NB4 (cell line): ENCODE results near the gene GPR78.

Experiments used
- DNase-seq: peaks from one replicate; pipeline ENCODE4 v3.0.0; 2010; ENCODE audit warnings: low read depth
- H3K4me3 ChIP-seq: one replicate; pipeline ENCODE4 v1.5.1; 2011; ENCODE audit warnings: mild to moderate bottlenecking, low read depth, low read length, moderate library complexity
- MYC ChIP-seq: IDR thresholded peaks from 2 replicates; pipeline ENCODE4 v1.6.1; 2011; ENCODE audit warnings: low read depth, low read length
- POLR2A ChIP-seq: IDR thresholded peaks from 2 replicates; pipeline ENCODE4 v1.6.1; 2011; ENCODE audit warnings: mild to moderate bottlenecking; ENCODE audit not compliant: insufficient read length; ENCODE audit errors: extremely low read depth
- TF ChIP-seq, protein P1 (sequence below): IDR thresholded peaks from one replicate; pipeline ENCODE4 v1.5.1; 2012; ENCODE audit warnings: low read depth, low read length
- TF ChIP-seq, protein P2 (sequence below): IDR thresholded peaks from 2 replicates; pipeline ENCODE4 v1.6.1; 2011; ENCODE audit warnings: low read depth, low read length

GPR78 gene

DNA sequence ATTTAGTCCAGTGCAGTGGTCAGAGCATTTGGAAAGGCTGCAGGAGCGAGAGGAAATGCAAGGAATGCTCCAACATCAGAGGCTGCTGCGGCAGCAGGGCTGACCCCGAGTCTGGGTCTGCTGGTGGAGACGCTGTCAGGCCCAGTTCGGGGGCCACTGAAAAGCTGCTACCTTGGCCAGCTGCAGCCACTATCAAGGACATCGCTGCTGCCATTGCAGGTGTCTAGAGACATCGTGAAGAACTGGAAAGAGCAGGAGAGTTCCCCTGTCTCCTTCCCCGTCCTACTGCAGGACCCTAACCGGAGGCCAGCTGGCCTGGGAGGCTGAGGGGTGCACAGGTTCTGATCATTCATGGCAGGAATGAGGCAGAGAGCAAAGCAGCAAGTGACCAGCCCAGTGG, 29.5 kb upstream of the GPR78 start:
- no peak for DNase-seq
- H3K4me3 ChIP-seq: no peak overlapping the region
- TF ChIP-seq, protein P1, sequence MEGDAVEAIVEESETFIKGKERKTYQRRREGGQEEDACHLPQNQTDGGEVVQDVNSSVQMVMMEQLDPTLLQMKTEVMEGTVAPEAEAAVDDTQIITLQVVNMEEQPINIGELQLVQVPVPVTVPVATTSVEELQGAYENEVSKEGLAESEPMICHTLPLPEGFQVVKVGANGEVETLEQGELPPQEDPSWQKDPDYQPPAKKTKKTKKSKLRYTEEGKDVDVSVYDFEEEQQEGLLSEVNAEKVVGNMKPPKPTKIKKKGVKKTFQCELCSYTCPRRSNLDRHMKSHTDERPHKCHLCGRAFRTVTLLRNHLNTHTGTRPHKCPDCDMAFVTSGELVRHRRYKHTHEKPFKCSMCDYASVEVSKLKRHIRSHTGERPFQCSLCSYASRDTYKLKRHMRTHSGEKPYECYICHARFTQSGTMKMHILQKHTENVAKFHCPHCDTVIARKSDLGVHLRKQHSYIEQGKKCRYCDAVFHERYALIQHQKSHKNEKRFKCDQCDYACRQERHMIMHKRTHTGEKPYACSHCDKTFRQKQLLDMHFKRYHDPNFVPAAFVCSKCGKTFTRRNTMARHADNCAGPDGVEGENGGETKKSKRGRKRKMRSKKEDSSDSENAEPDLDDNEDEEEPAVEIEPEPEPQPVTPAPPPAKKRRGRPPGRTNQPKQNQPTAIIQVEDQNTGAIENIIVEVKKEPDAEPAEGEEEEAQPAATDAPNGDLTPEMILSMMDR: no peak
- TF ChIP-seq, protein P2, sequence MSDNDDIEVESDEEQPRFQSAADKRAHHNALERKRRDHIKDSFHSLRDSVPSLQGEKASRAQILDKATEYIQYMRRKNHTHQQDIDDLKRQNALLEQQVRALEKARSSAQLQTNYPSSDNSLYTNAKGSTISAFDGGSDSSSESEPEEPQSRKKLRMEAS: no peak
- no peak for TF ChIP-seq MYC
- TF ChIP-seq POLR2A: no peak

- DNase-seq: no peak
- H3K4me3 ChIP-seq: no peak overlapping the region
Observed at GRCh38 chr4:8552024-8552423, 28.2 kb upstream of the GPR78 start.

DNA sequence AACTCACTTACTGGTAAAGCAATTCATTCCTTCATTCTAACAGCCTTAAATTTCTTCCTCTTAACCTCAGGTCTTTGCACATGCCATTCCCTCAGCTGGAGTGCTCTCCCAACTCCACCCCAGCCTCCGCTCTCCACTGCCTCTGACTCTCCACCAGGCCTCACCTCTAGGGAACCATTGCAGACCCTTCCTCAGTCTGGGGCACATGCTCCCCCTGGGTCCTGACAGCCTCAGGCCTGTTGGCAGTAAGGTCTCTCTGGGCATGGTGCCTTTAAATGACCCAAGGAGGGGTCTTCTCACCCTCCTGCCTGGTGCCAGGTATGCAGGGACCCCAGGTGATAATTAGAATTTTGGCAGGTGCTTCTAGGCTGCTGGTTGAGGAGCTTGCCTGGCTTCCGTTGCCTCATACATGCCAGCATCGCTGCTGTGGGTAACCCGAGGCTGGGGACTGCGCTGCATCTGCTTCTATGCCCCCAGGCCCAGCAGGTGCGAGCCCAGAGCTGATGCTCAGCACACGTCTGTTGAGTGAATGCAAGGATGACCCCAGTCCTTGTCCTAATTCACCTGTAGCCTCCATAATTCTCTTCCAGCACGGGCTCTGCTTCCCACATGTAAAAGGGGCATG, 27.5 kb upstream of the GPR78 start:
- no peak overlapping the region for H3K4me3 ChIP-seq
- DNase-seq: no peak
- no peak for TF ChIP-seq MYC
- TF ChIP-seq POLR2A: no peak
- TF ChIP-seq, protein P2: no peak
- TF ChIP-seq, protein P1: no peak

More at GRCh38 chr4:8552024-8552423, 28.2 kb upstream of the GPR78 start:
- TF ChIP-seq, protein P1: no peak
- TF ChIP-seq POLR2A (no peak), MYC (no peak)
- TF ChIP-seq, protein P2: no peak

GRCh38 chr4:8553216-8553615, 27.0 kb upstream of the GPR78 start:
- DNase-seq: no peak
- TF ChIP-seq, protein P2: no peak
- TF ChIP-seq POLR2A (no peak), MYC (no peak)
- TF ChIP-seq, protein P1: no peak
- no peak overlapping the region for H3K4me3 ChIP-seq

DNA sequence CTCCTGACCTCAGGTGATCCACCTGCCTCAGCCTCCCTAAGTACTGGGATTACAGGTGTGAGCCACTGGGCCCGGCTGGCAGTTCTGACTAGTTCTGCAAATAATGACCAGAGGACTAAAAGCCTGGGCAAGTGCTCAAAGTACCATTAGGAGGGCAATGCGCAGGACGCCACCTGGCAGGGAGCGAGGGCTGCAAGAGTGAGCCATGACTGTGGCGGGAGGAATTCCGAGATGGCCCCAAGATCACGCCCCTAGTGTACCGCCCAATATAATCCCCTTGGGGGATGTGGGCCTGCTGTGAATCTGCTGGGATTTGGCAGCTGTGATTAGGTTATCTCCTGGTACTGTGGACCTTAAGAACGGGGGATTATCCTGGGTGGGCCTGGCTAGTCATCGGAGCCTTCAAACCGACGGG, 26.2 kb upstream of the GPR78 start:
- TF ChIP-seq, protein P2: no peak
- TF ChIP-seq MYC: no peak
- TF ChIP-seq, protein P1: no peak
- no peak for TF ChIP-seq POLR2A
- H3K4me3 ChIP-seq: no peak overlapping the region
- DNase-seq: no peak
